Measurements from ENCODE around the gene CDON. TPM values are rescaled to one million over a fixed set of nuclear protein-coding genes. Genes with fewer than 3 reads are reported as not detected.
"Not testable (repeated sequence)": the region's sequence is repeated elsewhere in the genome, so short reads cannot be mapped to it uniquely, and the experiment has no call there.

CDON gene
- total and polyA plus RNA-seq, 8 donors: 8.6 to 16.3 (median 11.4) TPM

GRCh38 chr11:126034039-126034932 lies 28.4 kb downstream of the CDON start:
- Histone ChIP-seq H3K9me3 (no peaks in the 10 kb centered on the region), H3K4me3 (no peak overlapping the region), H3K4me1 (peaks cover 0 to 4% of the 10 kb centered on the region in 2 donors), H3K36me3 (no peaks in the 10 kb centered on the region), H3K27me3 (no peaks in the 10 kb centered on the region), H3K27ac (no peak overlapping the region)
- DNase-seq (no peak), ATAC-seq (no peak)
- TF ChIP-seq CTCF (IDR thresholded peaks at IDR 0.05): no peak
- intact Hi-C loops (cut with DNase I): no loop called here

DNA sequence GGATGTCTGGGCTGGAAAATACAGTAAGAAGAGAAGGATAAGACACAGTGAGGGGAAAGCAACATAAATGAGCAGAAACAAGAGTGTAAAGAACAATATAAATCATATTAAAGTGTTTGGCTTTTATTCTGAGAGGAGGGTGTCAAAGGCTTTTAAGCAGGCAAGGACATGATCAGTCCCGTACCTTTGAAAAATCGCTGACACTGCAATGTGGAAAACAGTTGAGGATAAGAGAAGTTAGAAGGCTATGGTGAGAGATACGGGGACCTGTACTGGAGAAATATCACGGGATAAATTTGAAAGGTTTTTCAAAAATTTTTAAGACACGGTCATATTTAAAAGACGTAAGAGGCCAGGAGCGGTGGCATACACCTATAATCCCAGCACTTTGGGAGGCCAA lies 30.3 kb downstream of the CDON start:
- intact Hi-C loops (cut with DNase I): no loop called here
- Histone ChIP-seq H3K36me3 (no peaks in the 10 kb centered on the region), H3K27ac (no peak overlapping the region), H3K4me1 (peaks cover 0 to 4% of the 10 kb centered on the region in 2 donors), H3K27me3 (no peaks in the 10 kb centered on the region), H3K9me3 (no peaks in the 10 kb centered on the region), H3K4me3 (no peak overlapping the region)
- DNase-seq (no peak), ATAC-seq (no peak)
- TF ChIP-seq CTCF (IDR thresholded peaks at IDR 0.05): no peak

GRCh38 chr11:126029805-126030204 lies 32.9 kb downstream of the CDON start:
- Histone ChIP-seq H3K4me1 (peaks cover 0 to 3% of the 10 kb centered on the region in 2 donors), H3K36me3 (no peaks in the 10 kb centered on the region), H3K27ac (no peak overlapping the region), H3K4me3 (no peak overlapping the region), H3K27me3 (peaks cover 0 to 4% of the 10 kb centered on the region in 2 donors), H3K9me3 (no peaks in the 10 kb centered on the region)
- TF ChIP-seq CTCF (IDR thresholded peaks at IDR 0.05): no peak
- intact Hi-C loops (cut with DNase I): no loop called here
- DNase-seq (no peak), ATAC-seq (no peak)

DNA sequence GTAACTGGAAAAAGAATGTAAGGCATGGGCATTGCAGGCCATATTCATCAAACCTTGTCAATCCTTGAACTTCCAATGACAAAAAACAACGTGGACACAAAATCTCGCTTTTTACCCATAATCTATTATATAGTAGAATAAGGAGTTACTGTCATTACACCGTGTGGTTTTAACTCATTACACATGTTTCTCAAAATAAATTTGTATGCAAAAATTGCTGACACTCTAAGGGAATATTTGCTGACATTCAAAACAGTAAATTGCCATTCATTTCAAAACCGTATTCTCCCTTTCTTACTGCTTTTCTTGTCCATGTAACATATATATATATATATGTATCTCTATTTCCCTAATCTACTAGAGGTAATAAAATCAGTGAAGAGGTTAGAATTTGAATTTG lies 33.4 kb downstream of the CDON start:
- Histone ChIP-seq H3K9me3 (no peaks in the 10 kb centered on the region), H3K4me3 (no peak overlapping the region), H3K36me3 (no peaks in the 10 kb centered on the region), H3K27ac (no peak overlapping the region), H3K27me3 (peaks cover 0 to 4% of the 10 kb centered on the region in 2 donors), H3K4me1 (no peaks in the 10 kb centered on the region)
- no peak for TF ChIP-seq CTCF (IDR thresholded peaks at IDR 0.05)
- intact Hi-C loops (cut with DNase I): no loop called here
- DNase-seq (no peak), ATAC-seq (no peak)

DNA sequence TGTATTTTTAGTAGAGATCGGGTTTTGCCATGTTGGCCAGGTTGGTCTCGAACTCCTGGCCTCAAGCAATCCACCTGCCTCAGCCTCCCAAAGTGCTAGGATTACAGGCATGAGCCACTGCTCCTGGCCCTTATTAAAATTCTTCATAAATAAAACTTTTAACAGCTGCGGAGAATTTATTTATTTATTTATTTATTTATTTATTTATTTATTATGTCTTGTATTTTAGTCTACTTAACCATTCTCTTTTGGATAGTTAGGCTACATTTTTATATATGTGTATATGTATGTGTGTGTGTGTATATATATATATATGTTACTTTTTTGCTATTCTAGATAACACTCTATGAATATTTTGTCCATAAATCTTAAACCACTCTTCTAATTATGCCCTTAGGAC lies 34.1 kb downstream of the CDON start:
- H3K36me3 ChIP-seq; H3K9me3 ChIP-seq; H3K27me3 ChIP-seq; H3K27ac ChIP-seq; DNase-seq; H3K4me3 ChIP-seq; ATAC-seq; intact Hi-C loops (cut with DNase I); H3K4me1 ChIP-seq: not testable (repeated sequence)

All from left lung (tissue), 10 donors.